Measurements from ENCODE around the gene SLC22A23.

Gene SLC22A23

GRCh38 chr6:3320238-3320811 lies 136.5 kb downstream of the SLC22A23 start:
- Mint-ChIP-seq H3K9me3 (no peaks in the 10 kb centered on the region), H3K36me3 (no peaks in the 10 kb centered on the region), H3K4me1 (peaks cover 36% of the 10 kb centered on the region), H3K27me3 (no peaks in the 10 kb centered on the region), H3K4me3 (no peak overlapping the region), H3K27ac (peak overlapping the region; percentile 48)

GRCh38 chr6:3319610-3320200 lies 137.1 kb downstream of the SLC22A23 start:
- H3K4me3 Mint-ChIP-seq = no peak overlapping the region
- peaks cover 2% of the 10 kb centered on the region for H3K36me3 Mint-ChIP-seq
- H3K27me3 Mint-ChIP-seq = no peaks in the 10 kb centered on the region
- H3K27ac Mint-ChIP-seq = peak overlapping the region; percentile 48
- no peaks in the 10 kb centered on the region for H3K9me3 Mint-ChIP-seq
- peaks cover 31% of the 10 kb centered on the region for H3K4me1 Mint-ChIP-seq

- Mint-ChIP-seq H3K27ac (no peak overlapping the region), H3K9me3 (no peaks in the 10 kb centered on the region), H3K4me3 (no peak overlapping the region), H3K4me1 (peaks cover 29% of the 10 kb centered on the region), H3K27me3 (no peaks in the 10 kb centered on the region), H3K36me3 (peaks cover 2% of the 10 kb centered on the region)
Observed at GRCh38 chr6:3318821-3319540, 137.9 kb downstream of the SLC22A23 start.

GRCh38 chr6:3318226-3318625 lies 138.6 kb downstream of the SLC22A23 start:
- Mint-ChIP-seq H3K4me1 (peaks cover 29% of the 10 kb centered on the region), H3K36me3 (peaks cover 2% of the 10 kb centered on the region), H3K27me3 (no peaks in the 10 kb centered on the region), H3K9me3 (no peaks in the 10 kb centered on the region), H3K27ac (no peak overlapping the region), H3K4me3 (peak overlapping the region; percentile 31)

DNA sequence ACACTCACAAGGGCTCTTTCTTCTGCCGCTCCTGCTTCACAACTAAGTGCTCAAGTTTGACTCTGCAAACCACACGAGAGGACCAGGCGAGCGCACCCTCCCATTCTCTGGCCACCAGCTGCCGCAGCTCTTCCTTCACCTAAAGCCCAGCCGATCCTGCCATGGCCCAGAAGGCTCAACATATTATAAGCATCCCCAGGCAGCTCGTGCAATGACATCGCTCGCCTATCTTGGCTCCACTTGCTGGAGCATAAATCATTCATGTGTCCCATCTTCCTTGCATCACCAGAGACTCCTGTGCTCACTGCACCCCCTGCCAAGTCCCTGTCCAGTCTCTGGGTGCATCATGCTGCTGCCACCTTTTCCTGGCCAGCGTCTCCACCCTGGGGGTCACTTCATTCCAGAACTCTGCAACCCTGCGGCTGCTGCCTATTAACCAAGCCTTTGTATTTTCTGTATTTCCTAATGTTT lies 139.1 kb downstream of the SLC22A23 start:
- H3K27ac Mint-ChIP-seq = no peak overlapping the region
- H3K9me3 Mint-ChIP-seq = no peaks in the 10 kb centered on the region
- peak overlapping the region; percentile 31 for H3K4me3 Mint-ChIP-seq
- no peaks in the 10 kb centered on the region for H3K27me3 Mint-ChIP-seq
- peaks cover 29% of the 10 kb centered on the region for H3K4me1 Mint-ChIP-seq
- peaks cover 2% of the 10 kb centered on the region for H3K36me3 Mint-ChIP-seq

GRCh38 chr6:3316818-3317217 lies 140.0 kb downstream of the SLC22A23 start:
- H3K4me3 Mint-ChIP-seq = no peak overlapping the region
- peaks cover 2% of the 10 kb centered on the region for H3K36me3 Mint-ChIP-seq
- peaks cover 29% of the 10 kb centered on the region for H3K4me1 Mint-ChIP-seq
- H3K9me3 Mint-ChIP-seq = no peaks in the 10 kb centered on the region
- no peaks in the 10 kb centered on the region for H3K27me3 Mint-ChIP-seq
- no peak overlapping the region for H3K27ac Mint-ChIP-seq

DNA sequence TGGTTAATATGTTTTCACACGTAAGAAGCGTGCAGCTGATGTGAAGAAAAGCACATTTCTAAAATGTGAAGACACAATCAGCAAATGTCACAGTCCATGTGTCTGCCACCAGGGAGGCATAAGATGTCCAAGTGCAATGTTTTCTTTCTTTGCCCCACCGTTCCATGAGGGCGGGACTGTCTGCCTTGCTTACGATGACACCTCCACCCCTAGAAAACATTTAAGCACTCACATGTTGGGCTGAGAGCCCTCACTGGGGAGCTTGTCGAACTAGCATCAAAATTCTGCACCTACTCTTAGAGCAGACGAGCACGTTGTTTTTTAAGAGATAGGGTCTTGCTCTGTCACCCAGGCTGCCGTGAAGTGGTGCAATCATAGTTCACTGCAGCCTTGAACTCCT lies 140.5 kb downstream of the SLC22A23 start:
- Mint-ChIP-seq H3K4me3 (no peak overlapping the region), H3K36me3 (peaks cover 2% of the 10 kb centered on the region), H3K9me3 (no peaks in the 10 kb centered on the region), H3K27ac (no peak overlapping the region), H3K27me3 (no peaks in the 10 kb centered on the region), H3K4me1 (peaks cover 29% of the 10 kb centered on the region)

GRCh38 chr6:3315841-3316240 lies 141.0 kb downstream of the SLC22A23 start:
- Mint-ChIP-seq H3K27me3 (no peaks in the 10 kb centered on the region), H3K4me3 (no peak overlapping the region), H3K36me3 (peaks cover 2% of the 10 kb centered on the region), H3K27ac (no peak overlapping the region), H3K9me3 (no peaks in the 10 kb centered on the region), H3K4me1 (peaks cover 29% of the 10 kb centered on the region)

DNA sequence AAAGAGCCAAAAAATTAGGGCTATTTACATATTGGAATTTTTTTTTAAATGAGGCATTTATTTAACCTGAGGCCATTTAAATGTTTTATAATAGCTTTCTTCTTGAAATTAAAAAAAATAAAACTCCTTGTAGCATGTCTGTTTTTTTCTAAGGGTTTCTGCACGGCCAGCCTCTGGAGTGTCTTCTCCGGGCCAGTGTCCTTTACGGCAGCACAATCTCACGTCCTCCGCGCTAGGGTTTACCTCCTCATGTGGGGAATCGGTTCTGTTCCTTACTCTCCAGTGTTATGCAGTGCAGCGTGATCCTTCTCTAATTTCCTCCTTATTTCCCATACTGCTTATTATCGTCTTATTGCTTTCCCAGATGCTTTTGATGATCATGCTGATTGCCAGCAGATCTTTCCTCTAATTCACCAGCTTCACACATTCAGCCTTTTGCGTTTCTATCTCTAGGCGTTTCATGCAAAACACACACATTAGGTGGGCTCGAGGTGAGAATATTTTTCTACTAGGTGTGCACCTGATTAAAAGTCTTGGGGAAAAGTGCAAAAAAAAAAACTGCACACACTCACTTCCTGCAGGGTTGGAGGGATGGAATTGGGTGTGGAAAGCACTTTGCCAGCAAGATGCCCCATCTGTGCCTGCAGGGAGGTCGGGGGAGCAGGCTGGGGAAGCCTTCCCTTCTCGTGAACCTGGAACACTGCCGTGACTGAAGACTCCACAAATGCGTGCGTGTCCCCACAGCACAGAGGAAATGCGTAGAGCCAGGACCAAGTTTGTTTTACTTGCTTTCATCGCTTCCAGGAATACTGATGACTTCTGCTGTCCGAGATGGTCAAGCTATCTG lies 142.0 kb downstream of the SLC22A23 start:
- Mint-ChIP-seq H3K4me1 (peaks cover 29% of the 10 kb centered on the region), H3K9me3 (no peaks in the 10 kb centered on the region), H3K4me3 (no peak overlapping the region)

DNA sequence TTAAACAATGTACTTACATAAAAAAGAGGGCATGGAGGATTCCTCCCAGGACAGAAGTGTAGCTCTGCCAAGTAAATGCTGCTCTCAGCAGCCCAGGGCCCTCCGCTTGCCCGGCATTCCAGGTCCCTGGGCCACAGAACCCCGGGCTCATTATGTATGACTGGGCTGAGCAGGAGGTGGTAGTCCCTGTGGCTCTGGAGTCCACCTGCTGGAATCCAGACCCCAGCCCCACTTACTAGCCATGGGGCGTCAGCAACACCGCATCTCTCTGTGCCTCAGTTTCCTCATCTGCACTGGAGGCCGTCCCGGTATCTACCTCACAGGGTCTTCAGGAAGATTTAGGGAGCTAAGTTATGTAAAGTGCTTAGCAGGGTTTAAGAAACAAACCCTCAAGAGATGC lies 142.7 kb downstream of the SLC22A23 start:
- no peak overlapping the region for H3K27ac Mint-ChIP-seq
- peaks cover 24% of the 10 kb centered on the region for H3K4me1 Mint-ChIP-seq
- peaks cover 2% of the 10 kb centered on the region for H3K36me3 Mint-ChIP-seq
- H3K27me3 Mint-ChIP-seq = no peaks in the 10 kb centered on the region
- H3K9me3 Mint-ChIP-seq = no peaks in the 10 kb centered on the region
- H3K4me3 Mint-ChIP-seq = no peak overlapping the region

More for the DNA sequence above, 142.0 kb downstream of the SLC22A23 start:
- no peaks in the 10 kb centered on the region for H3K27me3 Mint-ChIP-seq
- peaks cover 2% of the 10 kb centered on the region for H3K36me3 Mint-ChIP-seq
- H3K27ac Mint-ChIP-seq = no peak overlapping the region

- Mint-ChIP-seq H3K36me3 (peaks cover 2% of the 10 kb centered on the region), H3K9me3 (no peaks in the 10 kb centered on the region), H3K4me3 (no peak overlapping the region)
Observed at GRCh38 chr6:3312604-3313231, 144.1 kb downstream of the SLC22A23 start.

DNA sequence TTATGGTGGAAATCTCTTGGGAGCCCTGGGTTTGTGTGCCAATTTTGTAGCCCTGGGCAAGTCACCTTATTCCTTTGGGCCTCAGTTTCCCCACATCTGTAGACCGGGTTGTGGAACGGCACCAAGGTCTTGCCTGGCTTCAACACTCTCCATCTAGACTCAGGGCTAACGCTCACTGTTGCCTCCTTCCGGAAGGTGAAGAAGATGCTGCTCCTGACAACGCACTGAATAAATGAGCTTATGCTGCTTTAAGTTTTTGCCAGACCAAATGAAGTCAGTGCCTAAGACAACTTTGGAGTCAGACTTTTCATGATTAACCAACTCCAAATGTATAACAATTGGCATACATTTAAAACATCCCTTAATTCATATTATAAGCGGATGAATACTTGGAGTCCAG lies 145.0 kb downstream of the SLC22A23 start:
- Mint-ChIP-seq H3K9me3 (no peaks in the 10 kb centered on the region), H3K27ac (no peak overlapping the region), H3K4me1 (peaks cover under 1% of the 10 kb centered on the region), H3K4me3 (no peak overlapping the region), H3K36me3 (peaks cover 2% of the 10 kb centered on the region), H3K27me3 (no peaks in the 10 kb centered on the region)

More at GRCh38 chr6:3312604-3313231, 144.1 kb downstream of the SLC22A23 start:
- Mint-ChIP-seq H3K27ac (no peak overlapping the region), H3K27me3 (no peaks in the 10 kb centered on the region), H3K4me1 (peaks cover 10% of the 10 kb centered on the region)

- no peak overlapping the region for H3K4me3 Mint-ChIP-seq
- H3K4me1 Mint-ChIP-seq = no peaks in the 10 kb centered on the region
- H3K9me3 Mint-ChIP-seq = no peaks in the 10 kb centered on the region
- no peaks in the 10 kb centered on the region for H3K27me3 Mint-ChIP-seq
- peaks cover 3% of the 10 kb centered on the region for H3K36me3 Mint-ChIP-seq
- H3K27ac Mint-ChIP-seq = no peak overlapping the region
Observed at GRCh38 chr6:3310703-3311102, 146.1 kb downstream of the SLC22A23 start.

DNA sequence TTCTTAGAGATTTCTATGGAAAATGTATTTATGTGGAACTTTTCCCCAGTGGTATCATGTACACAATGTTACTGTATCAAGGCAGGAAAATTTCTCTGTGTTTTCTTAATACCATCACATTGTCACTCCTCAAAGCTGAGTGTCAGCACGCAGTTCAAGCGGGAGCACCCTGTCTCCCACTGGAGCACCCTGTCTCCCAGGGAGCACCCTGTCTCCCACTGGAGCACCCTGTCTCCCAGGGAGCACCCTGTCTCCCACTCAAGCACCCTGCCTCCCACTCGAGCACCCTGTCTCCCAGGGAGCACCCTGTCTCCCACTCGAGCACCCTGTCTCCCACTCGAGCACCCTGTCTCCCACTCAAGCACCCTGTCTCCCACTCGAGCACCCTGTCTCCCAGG lies 146.8 kb downstream of the SLC22A23 start:
- H3K4me3 Mint-ChIP-seq = no peak overlapping the region
- no peaks in the 10 kb centered on the region for H3K9me3 Mint-ChIP-seq
- no peaks in the 10 kb centered on the region for H3K4me1 Mint-ChIP-seq
- no peak overlapping the region for H3K27ac Mint-ChIP-seq
- peaks cover 7% of the 10 kb centered on the region for H3K36me3 Mint-ChIP-seq
- no peaks in the 10 kb centered on the region for H3K27me3 Mint-ChIP-seq

DNA sequence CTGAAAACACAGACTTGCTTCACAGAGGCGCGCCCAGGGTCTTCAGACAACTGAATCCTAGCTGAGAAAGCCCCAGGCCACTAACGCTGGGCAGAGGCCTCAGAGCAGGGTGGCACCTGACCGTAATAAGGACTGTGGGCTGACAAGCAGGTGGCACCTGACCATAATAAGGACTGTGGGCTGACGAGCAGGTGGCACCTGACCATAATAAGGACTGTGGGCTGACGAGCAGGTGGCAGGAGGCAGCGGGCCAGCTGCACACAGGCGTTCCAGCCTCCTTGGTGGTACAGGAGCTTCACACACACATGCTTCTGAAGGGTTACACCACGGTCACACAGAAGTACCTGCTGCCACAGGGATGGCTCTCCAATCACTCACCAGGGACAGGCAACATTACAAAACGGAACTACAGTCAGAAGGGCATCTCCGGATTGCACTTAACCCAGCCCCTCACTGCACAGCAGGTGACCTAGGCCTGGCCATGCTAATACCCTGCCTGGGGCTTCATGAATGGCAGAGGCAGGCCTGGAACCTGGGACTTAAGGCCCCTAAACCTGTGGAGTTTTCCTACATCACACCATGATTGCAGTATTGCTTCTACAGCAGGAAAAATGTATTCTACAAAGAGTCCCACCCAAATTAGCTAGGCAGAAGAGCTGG lies 147.3 kb downstream of the SLC22A23 start:
- Mint-ChIP-seq H3K4me3 (no peak overlapping the region), H3K4me1 (no peaks in the 10 kb centered on the region), H3K27ac (no peak overlapping the region), H3K27me3 (no peaks in the 10 kb centered on the region), H3K9me3 (no peaks in the 10 kb centered on the region), H3K36me3 (peaks cover 7% of the 10 kb centered on the region)
